IMR-90 (cell line): ENCODE results near the gene RNF144A. TPM values are rescaled to one million over a fixed set of nuclear protein-coding genes. Genes with fewer than 3 reads are reported as not detected.

Source experiments
- ATAC-seq: fragments of 200-7000 bp; cut with Tn5 transposase; 2 replicates; pipeline ENCODE4 v1.9.1; 2020; ENCODE audit warnings: low read depth, mild to moderate bottlenecking, moderate library complexity
- BruUV-seq: library from RNA; stranded (reverse); fragments of 400-500 nt; replicated peaks from 2 replicates; lab custom pipeline; 2021; lab: Mats Ljungman, UMichigan
- CTCF ChIA-PET: fragments of 300-600 bp; formaldehyde crosslinking; extraction: SDS; loops from one replicate; lab custom pipeline; 2021; ENCODE audit warnings: antibody characterized with exemption; lab: Yijun Ruan, JAX
- POLR2A ChIA-PET: fragments of 300-600 bp; sonication (Branson Sonifier 250); formaldehyde crosslinking; loops from one replicate; lab custom pipeline; 2022; ENCODE audit warnings: antibody characterized with exemption; ENCODE audit not compliant: unreplicated experiment; lab: Charles Lee
- DNase-seq: peaks from one replicate; pipeline ENCODE4 v3.0.0; 2013
- H2AFZ ChIP-seq: replicated peaks from 2 replicates; pipeline ENCODE3; 2013; ENCODE audit warnings: low read length, mild to moderate bottlenecking; ENCODE audit not compliant: poor library complexity
- H2AK5ac ChIP-seq: 2 replicates; pipeline ENCODE4 v1.6.1; 2013; ENCODE audit warnings: low read depth, low read length, inconsistent platforms
- H2AK9ac ChIP-seq: replicated peaks from 2 replicates; pipeline ENCODE3; 2013; ENCODE audit warnings: mild to moderate bottlenecking, low read depth, low read length, moderate library complexity; ENCODE audit not compliant: poor library complexity
- H2BK120ac ChIP-seq: 2 replicates; pipeline ENCODE4 v1.6.1; 2013; ENCODE audit warnings: low read depth, low read length, inconsistent platforms
- H2BK15ac ChIP-seq: 3 replicates; pipeline ENCODE4 v1.6.1; 2013; ENCODE audit warnings: low read depth, low read length, inconsistent platforms
- H2BK20ac ChIP-seq: 2 replicates; pipeline ENCODE4 v1.6.1; 2013; ENCODE audit warnings: low read depth, mild to moderate bottlenecking, inconsistent platforms, low read length, moderate library complexity
- H2BK5ac ChIP-seq: 2 replicates; pipeline ENCODE4 v1.6.1; 2013; ENCODE audit warnings: mild to moderate bottlenecking, low read depth, low read length, inconsistent platforms; ENCODE audit not compliant: poor library complexity, severe bottlenecking
- H3K14ac ChIP-seq: replicated peaks from 2 replicates; pipeline ENCODE4 v1.6.1; 2013; ENCODE audit warnings: low read depth, low read length, inconsistent platforms
- H3K18ac ChIP-seq: 2 replicates; pipeline ENCODE4 v1.6.1; 2013; ENCODE audit warnings: low read depth, low read length, control low read depth
- H3K23ac ChIP-seq: 2 replicates; pipeline ENCODE4 v1.6.1; 2013; ENCODE audit warnings: low read depth, low read length, inconsistent platforms
- H3K27ac ChIP-seq: 2 replicates; pipeline ENCODE4 v1.5.1; 2013; ENCODE audit warnings: mild to moderate bottlenecking, control low read depth, low read length; ENCODE audit not compliant: insufficient read depth
- H3K27me3 ChIP-seq: 2 replicates; pipeline ENCODE4 v1.6.1; 2013; ENCODE audit warnings: low read length; ENCODE audit not compliant: control insufficient read depth, insufficient read depth
- H3K36me3 ChIP-seq: 2 replicates; pipeline ENCODE4 v1.6.1; 2013; ENCODE audit warnings: low read length, mixed read lengths; ENCODE audit not compliant: control insufficient read depth, insufficient read depth
- H3K4ac ChIP-seq: 2 replicates; pipeline ENCODE4 v1.6.1; 2013; ENCODE audit warnings: low read depth, low read length, inconsistent platforms
- H3K4me1 ChIP-seq: 2 replicates; pipeline ENCODE4 v1.6.1; 2013; ENCODE audit warnings: low read length, mixed read lengths; ENCODE audit not compliant: control insufficient read depth, insufficient read depth
- H3K4me2 ChIP-seq: 2 replicates; pipeline ENCODE4 v1.6.1; 2013; ENCODE audit warnings: low read depth, mild to moderate bottlenecking, control low read depth, low read length, moderate library complexity
- H3K4me3 ChIP-seq: 2 replicates; pipeline ENCODE4 v1.5.1; 2013; ENCODE audit warnings: low read depth, mild to moderate bottlenecking, control low read depth, low read length, moderate library complexity; ENCODE audit not compliant: insufficient read depth
- H3K56ac ChIP-seq: 2 replicates; pipeline ENCODE4 v1.6.1; 2013; ENCODE audit warnings: low read length, inconsistent platforms; ENCODE audit not compliant: insufficient read depth; ENCODE audit errors: extremely low read depth
- H3K79me1 ChIP-seq, 2 experiments: 2 replicates each; pipeline ENCODE4 v1.6.1; 2013; ENCODE audit warnings: low read length in 2 of 2, inconsistent platforms in 1 of 2, low read depth in 1 of 2
- H3K9ac ChIP-seq: 2 replicates; pipeline ENCODE4 v1.6.1; 2013; ENCODE audit warnings: low read depth, low read length, control low read depth
- H3K9me1 ChIP-seq: 2 replicates; pipeline ENCODE4 v1.6.1; 2013; ENCODE audit warnings: low read length, inconsistent platforms; ENCODE audit not compliant: insufficient read depth
- H3K9me3 ChIP-seq: 2 replicates; pipeline ENCODE4 v1.6.1; 2013; ENCODE audit warnings: low read length; ENCODE audit not compliant: control insufficient read depth, insufficient read depth
- H4K20me1 ChIP-seq: 2 replicates; pipeline ENCODE4 v1.6.1; 2013; ENCODE audit warnings: low read length, inconsistent platforms; ENCODE audit not compliant: insufficient read depth
- H4K5ac ChIP-seq: 2 replicates; pipeline ENCODE4 v1.6.1; 2013; ENCODE audit warnings: mild to moderate bottlenecking, low read depth, low read length, control low read depth
- H4K8ac ChIP-seq, 2 experiments: 2 replicates each; pipeline ENCODE4 v1.6.1; 2013; ENCODE audit warnings: low read depth in 2 of 2, low read length in 2 of 2, control low read depth in 1 of 2, inconsistent platforms in 1 of 2
- H4K91ac ChIP-seq: 2 replicates; pipeline ENCODE4 v1.6.1; 2013; ENCODE audit warnings: low read depth, low read length, inconsistent platforms; ENCODE audit not compliant: insufficient read depth
- CHD1 ChIP-seq: IDR thresholded peaks from 2 replicates; pipeline ENCODE4 v1.6.1; 2012; ENCODE audit warnings: low read depth, low read length, improper control_type of control experiment
- ELK1 ChIP-seq: fragments of 150-350 bp; IDR thresholded peaks from 2 replicates; pipeline ENCODE4 v1.6.1; 2016; ENCODE audit warnings: low read depth, mild to moderate bottlenecking, low read length, moderate library complexity, borderline replicate concordance
- MAZ ChIP-seq: IDR thresholded peaks from 2 replicates; pipeline ENCODE4 v1.6.1; 2012; ENCODE audit warnings: low read depth, mild to moderate bottlenecking, low read length, improper control_type of control experiment, moderate library complexity, borderline replicate concordance
- NFE2L2 ChIP-seq: fragments of 150-350 bp; IDR thresholded peaks from 2 replicates; pipeline ENCODE4 v1.6.1; 2016; ENCODE audit warnings: low read depth, mild to moderate bottlenecking, low read length
- RCOR1 ChIP-seq: IDR thresholded peaks from 2 replicates; pipeline ENCODE4 v1.6.1; 2012; ENCODE audit warnings: mild to moderate bottlenecking, low read length, improper control_type of control experiment; ENCODE audit not compliant: insufficient replicate concordance
- WGBS, 2 experiments: methylation state at CpG; one replicate each; pipeline versions ENCODE4 v1.1.5 to v1.1.7; 2013; ENCODE audit warnings: missing lambda C conversion rate in 2 of 2; ENCODE audit not compliant: insufficient read length in 1 of 2; ENCODE audit errors: extremely low coverage in 2 of 2; 5-methylcytosine and 5-hydroxymethylcytosine counted together
- dilution Hi-C: fragments of 300-500 bp; cut with HindIII; formaldehyde crosslinking; loops from one replicate; pipeline ENCODE4 v1.14.3; 2018; ENCODE audit warnings: low sequenced_read_pairs; ENCODE audit not compliant: unreplicated experiment
- in situ Hi-C: fragments of 300-500 bp; cut with MboI; formaldehyde crosslinking; loops from 3 replicates; pipeline ENCODE4 v1.14.3; 2019; ENCODE audit warnings: low sequenced_read_pairs, inconsistent platforms, mixed read lengths
- intact Hi-C: fragments of 100-400 bp; cut with micrococcal nuclease; formaldehyde crosslinking; loops from 2 replicates; pipeline ENCODE4 v1.10.0; 2022
- polyA plus RNA-seq, 3 experiments: library from polyadenylated mRNA; depleted of rRNA; stranded (reverse); fragments of >200 nt; gene quantifications; 2 replicates each; pipeline ENCODE4 v1.2.3, GENCODE V29; 2012; ENCODE audit warnings: low replicate concordance in 1 of 3
- total RNA-seq: library from RNA; depleted of rRNA; stranded (reverse); fragments of >200 nt; gene quantifications from 2 replicates; pipeline ENCODE4 v1.2.3, GENCODE V29; 2012

Gene RNF144A
- total and polyA plus RNA-seq, 2 of the 4 experiments (the other 2 are of a cell fraction): 0.18 to 0.26 TPM

- Histone ChIP-seq H4K5ac (no peak overlapping the region), H3K4me2 (no peak overlapping the region), H3K36me3 (no peaks in the 10 kb centered on the region), H3K27ac (no peak overlapping the region), H3K9ac (no peak overlapping the region), H2AK5ac (no peak overlapping the region), H3K9me1 (no peaks in the 10 kb centered on the region), H2BK20ac (no peak overlapping the region), H3K9me3 (peaks cover 3% of the 10 kb centered on the region; the same call in 1 of the 2 replicates), H2BK120ac (no peak overlapping the region), H3K14ac (no peak overlapping the region), H2BK5ac (no peak overlapping the region), H3K79me1 (no peaks in the 10 kb centered on the region), H2BK15ac (no peak overlapping the region), H2AK9ac (no peak overlapping the region), H3K18ac (no peak overlapping the region), H3K4ac (no peak overlapping the region), H3K4me3 (no peak overlapping the region), H4K8ac (no peak overlapping the region), H4K91ac (no peak overlapping the region), H3K23ac (no peak overlapping the region), H3K27me3 (no peaks in the 10 kb centered on the region), H4K20me1 (no peaks in the 10 kb centered on the region), H3K56ac (no peak overlapping the region), H3K4me1 (no peaks in the 10 kb centered on the region), H2AFZ (no peak overlapping the region)
- ATAC-seq (no peak), DNase-seq (no peak)
- in situ Hi-C loops (no loop called here), intact Hi-C loops (no loop called here), dilution Hi-C loops (no loop called here)
- ChIA-PET POLR2A (no interaction called here), CTCF (no interaction called here)
- no CpG with 5 or more reads among the region's 5 CpGs for WGBS, 2 experiments
- BruUV-seq: no TSS peak
- TF ChIP-seq NFE2L2: no peak
- no peak for TF ChIP-seq ELK1
- TF ChIP-seq MAZ: no peak
- TF ChIP-seq CHD1: no peak
- TF ChIP-seq RCOR1: no peak
These were observed 65.2 kb downstream of the RNF144A start for GRCh38 chr2:6982449-6982848.
